GM21723 (cell line): Measurements from ENCODE around the gene CDK2.
A peak's percentile ranks its signal among the peaks of the same experiment; 100 is the strongest.
"Not testable (repeated sequence)": the region's sequence is repeated elsewhere in the genome, so short reads cannot be mapped to it uniquely, and the experiment has no call there.

ENCODE experiments used
- ATAC-seq: cut with Tn5 transposase; IDR thresholded peaks from one replicate; pipeline ENCODE4 v1.9.1; 2021; ENCODE audit warnings: mild to moderate bottlenecking, moderate library complexity; ENCODE audit not compliant: unreplicated experiment

CDK2 gene

DNA sequence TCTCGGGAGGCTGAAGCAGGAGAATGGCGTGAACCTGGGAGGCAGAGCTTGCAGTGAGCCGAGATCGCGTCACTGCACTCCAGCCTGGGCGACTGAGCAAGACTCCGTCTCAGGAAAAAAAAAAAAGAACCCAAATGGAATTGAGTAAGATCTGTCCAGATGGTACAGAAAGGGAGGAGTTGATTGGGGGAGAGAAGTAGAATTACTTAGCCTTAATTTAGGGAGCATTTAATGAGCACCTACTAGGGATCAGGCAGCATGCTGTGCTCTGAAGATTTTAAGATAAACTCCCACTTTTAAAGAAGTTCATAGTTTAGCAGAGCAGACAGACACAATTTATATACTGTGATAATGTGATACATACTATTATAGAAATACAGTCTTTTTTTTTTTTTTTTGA lies 11.8 kb downstream of the CDK2 start:
- no peak for ATAC-seq

DNA sequence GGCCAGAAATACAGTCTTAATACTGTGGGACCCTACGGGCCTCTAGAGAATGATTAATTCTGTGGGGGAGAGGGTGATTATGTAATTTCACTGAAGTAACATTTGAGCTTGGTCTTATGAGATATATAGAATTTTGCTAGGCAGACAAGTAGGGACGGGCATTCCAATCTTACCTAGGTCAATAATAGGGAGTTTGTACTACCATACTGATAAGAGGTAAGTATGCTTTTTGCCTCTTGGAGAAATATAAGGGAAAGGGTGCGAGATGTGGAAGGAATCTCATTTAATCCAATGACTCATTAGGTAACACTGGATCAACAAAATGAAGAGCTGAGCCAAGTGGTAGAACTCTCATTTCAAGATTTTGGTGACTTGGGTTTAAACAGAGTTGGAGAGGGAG lies 12.4 kb downstream of the CDK2 start:
- no peak for ATAC-seq

DNA sequence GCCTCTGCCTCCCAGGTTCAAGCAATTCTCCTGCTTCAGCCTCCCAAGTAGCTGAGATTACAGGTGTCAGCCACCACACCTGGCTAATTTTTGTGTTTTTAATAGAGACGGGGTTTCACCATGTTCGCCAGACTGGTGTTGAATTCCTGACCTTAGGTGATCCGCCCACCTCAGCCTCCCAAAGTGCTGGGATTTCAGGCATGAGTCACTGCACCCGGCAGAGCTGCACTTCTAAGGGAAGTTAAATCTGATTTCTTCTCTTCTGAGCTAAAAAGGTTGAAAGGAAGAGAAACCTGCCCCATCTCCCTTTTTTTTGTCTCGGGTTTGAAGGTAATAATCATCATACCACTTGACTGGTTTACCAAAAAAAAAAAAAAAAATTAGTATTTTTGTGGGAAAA lies 15.3 kb downstream of the CDK2 start:
- ATAC-seq: not testable (repeated sequence)

- peak; percentile 77 for ATAC-seq
These were observed 15.8 kb downstream of the CDK2 start for GRCh38 chr12:55982319-55982936.

GRCh38 chr12:55983232-55983842 lies 16.7 kb downstream of the CDK2 start:
- ATAC-seq: no peak

- ATAC-seq: no peak
These were observed 18.2 kb downstream of the CDK2 start for GRCh38 chr12:55984861-55985260.

- no peak for ATAC-seq
These were observed 18.7 kb downstream of the CDK2 start for GRCh38 chr12:55985341-55985740.

- ATAC-seq: not testable (repeated sequence)
These were observed 19.3 kb downstream of the CDK2 start for GRCh38 chr12:55985976-55986375.

- no peak for ATAC-seq
These were observed 24.5 kb downstream of the CDK2 start for GRCh38 chr12:55991110-55991509.

- no peak for ATAC-seq
These were observed 26.7 kb downstream of the CDK2 start for GRCh38 chr12:55993230-55993853.

GRCh38 chr12:55995366-55995765 lies 28.7 kb downstream of the CDK2 start:
- ATAC-seq: no peak

DNA sequence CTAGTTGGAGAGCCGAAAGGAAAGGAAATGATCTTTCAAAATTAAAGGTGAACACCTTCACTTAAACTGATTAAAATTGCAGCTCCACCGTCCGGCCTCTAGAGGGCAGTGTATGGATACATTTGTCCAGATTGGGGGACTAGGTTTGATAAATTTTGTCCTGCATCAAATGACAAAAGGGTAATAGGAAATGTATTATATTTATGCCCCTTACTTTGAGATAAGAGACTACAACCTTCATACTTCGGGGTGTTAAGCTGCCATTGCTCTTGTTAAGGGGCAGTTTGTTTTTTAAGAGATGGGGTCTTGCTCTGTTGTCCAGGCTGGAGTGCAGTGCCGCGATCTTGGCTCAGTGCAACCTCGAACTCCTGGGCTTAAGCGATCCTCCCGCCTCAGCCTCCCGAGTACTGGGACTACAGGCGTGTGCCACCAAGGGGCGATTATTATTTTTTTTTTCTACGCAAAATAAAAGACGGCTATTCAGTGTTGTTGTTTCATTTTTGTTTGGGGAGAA lies 29.6 kb downstream of the CDK2 start:
- no peak for ATAC-seq

DNA sequence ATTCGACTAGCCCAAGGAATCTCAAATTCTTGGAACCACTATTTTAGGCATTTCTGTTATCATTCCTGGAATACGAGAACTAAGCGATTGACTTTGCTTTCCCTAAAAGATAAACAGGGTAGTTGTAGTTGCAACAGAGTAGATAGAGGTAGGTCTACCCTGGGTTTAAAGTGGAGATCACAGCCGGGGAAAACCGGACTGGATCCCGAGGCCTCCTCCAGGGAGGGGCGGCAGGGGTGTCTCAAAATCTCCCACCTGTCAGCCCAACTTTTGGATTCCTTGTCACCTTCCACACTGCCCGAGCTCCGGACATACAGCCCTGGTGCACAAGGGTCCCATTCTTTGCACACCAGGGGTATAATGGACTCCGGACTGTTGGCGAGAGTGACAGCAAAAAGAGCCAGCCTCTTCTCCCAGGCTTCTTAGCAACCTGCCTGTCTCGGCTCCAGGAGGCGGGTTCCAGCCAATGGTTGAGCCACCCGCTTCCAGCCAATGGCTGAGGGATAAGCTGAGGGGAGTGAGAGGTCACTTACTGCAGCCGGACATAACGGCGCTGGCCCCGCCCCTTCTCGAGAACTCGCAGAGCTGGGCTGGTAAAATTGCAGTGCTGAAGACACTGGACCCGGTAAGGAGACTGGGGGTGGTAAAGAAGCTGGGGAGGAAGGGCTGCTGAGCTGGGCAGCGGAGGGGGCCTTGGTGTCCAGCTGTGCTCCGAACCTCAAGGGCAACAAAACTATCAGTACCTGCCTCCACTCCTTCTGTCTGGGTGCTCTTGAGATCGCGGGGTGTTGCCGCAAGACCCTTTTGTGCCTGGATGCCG lies 30.3 kb downstream of the CDK2 start, which contains the start of gene SUOX:
Gene SUOX, plus strand, starts transcription at position 562 of the 820 bp plus-strand sequence. CDS start 4,946 bp downstream, outside the sequence.
- ATAC-seq: peak; percentile 99

GRCh38 chr12:55997535-55997859 lies 30.9 kb downstream of the CDK2 start:
- ATAC-seq: no peak

- not testable (repeated sequence) for ATAC-seq
These were observed 32.9 kb downstream of the CDK2 start for GRCh38 chr12:55999522-55999921.

- not testable (repeated sequence) for ATAC-seq
These were observed 33.4 kb downstream of the CDK2 start for GRCh38 chr12:55999999-56000540.

- no peak for ATAC-seq
These were observed 35.0 kb downstream of the CDK2 start for GRCh38 chr12:56001487-56002100.

DNA sequence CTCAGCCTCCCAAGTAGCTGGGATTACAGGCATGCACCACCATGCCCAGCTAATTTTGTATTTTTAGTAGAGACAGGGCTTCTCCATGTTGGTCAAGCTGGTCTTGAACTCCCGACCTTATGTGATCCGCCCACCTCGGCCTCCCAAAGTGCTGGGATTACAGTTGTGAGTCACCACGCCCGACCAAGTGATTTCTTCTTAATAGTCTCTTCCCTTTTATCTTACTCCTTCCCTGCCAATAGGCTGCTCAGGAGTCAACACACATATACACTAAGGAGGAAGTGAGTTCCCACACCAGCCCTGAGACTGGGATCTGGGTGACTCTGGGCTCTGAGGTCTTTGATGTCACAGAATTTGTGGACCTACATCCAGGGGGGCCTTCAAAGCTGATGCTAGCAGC lies 36.7 kb downstream of the CDK2 start:
- ATAC-seq: not testable (repeated sequence)

DNA sequence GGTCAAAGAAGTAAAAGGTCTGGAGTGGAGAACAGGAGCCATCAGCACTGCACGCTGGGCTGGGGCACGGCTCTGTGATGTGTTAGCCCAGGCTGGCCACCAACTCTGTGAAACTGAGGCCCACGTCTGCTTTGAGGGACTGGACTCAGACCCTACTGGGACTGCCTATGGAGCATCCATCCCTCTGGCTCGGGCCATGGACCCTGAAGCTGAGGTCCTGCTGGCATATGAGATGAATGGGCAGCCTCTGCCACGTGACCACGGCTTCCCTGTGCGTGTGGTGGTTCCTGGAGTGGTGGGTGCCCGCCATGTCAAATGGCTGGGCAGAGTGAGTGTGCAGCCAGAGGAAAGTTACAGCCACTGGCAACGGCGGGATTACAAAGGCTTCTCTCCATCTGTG lies 37.6 kb downstream of the CDK2 start:
- no peak for ATAC-seq
